Brain microvascular endothelial cell (primary cell): ENCODE results near the gene POLR3C.
A peak's percentile ranks its signal among the peaks of the same experiment; 100 is the strongest.

Source experiments
- DNase-seq: peaks from one replicate; pipeline ENCODE4 v3.0.0-alpha.2; 2020
- H3K27ac ChIP-seq: fragments of 250-450 bp; sonication (Bioruptor Pico); 2 replicates; pipeline ENCODE4 v1.5.1; 2020; ENCODE audit warnings: mild to moderate bottlenecking, moderate library complexity
- H3K27me3 ChIP-seq: fragments of 250-450 bp; sonication (Bioruptor Pico); replicated peaks from 2 replicates; pipeline ENCODE4 v1.5.1; 2020; ENCODE audit warnings: mild to moderate bottlenecking
- H3K36me3 ChIP-seq: fragments of 250-450 bp; sonication (Bioruptor Pico); replicated peaks from 2 replicates; pipeline ENCODE4 v1.5.1; 2020; ENCODE audit warnings: mild to moderate bottlenecking
- H3K4me3 ChIP-seq: 2 replicates; pipeline ENCODE4 v1.5.1; 2011; ENCODE audit warnings: low read depth, mild to moderate bottlenecking, control low read depth, low read length, moderate library complexity
- in situ Hi-C: cut with HindIII; loops from 2 replicates; pipeline ENCODE4 v1.10.0; 2017; ENCODE audit warnings: low sequenced_read_pairs, low pct_ligation_motif_present
- TF ChIP-seq, protein P1 (sequence below): IDR thresholded peaks from 2 replicates; pipeline ENCODE4 v1.5.1; 2011; ENCODE audit warnings: low read depth, mild to moderate bottlenecking, moderate library complexity, low read length, control low read depth, inconsistent platforms; ENCODE audit errors: missing control alignments

The POLR3C gene

DNA sequence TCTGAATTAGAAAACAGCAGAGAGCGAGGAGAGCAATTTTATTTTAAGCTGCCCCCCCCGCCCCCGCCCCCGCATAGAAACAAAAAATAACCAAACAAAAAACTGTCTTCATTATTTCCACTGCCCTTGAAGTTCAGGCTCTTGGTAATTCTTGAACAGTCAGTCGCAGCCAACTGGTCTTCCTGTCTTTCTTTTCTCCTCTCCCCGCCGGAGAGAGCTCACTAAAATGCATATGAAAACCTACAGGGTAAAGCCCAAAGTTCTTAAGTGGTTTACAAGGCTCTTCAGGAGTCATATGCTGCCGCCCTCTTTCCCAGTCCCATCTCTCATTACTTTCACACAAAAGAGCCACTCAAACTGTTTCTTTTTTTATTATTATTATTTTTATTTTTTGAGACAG, 62.8 kb downstream of the POLR3C start:
- Histone ChIP-seq H3K27me3 (no peaks in the 10 kb centered on the region), H3K4me3 (no peak overlapping the region), H3K27ac (no peak overlapping the region), H3K36me3 (no peaks in the 10 kb centered on the region)
- no peak for DNase-seq
- TF ChIP-seq, protein P1, sequence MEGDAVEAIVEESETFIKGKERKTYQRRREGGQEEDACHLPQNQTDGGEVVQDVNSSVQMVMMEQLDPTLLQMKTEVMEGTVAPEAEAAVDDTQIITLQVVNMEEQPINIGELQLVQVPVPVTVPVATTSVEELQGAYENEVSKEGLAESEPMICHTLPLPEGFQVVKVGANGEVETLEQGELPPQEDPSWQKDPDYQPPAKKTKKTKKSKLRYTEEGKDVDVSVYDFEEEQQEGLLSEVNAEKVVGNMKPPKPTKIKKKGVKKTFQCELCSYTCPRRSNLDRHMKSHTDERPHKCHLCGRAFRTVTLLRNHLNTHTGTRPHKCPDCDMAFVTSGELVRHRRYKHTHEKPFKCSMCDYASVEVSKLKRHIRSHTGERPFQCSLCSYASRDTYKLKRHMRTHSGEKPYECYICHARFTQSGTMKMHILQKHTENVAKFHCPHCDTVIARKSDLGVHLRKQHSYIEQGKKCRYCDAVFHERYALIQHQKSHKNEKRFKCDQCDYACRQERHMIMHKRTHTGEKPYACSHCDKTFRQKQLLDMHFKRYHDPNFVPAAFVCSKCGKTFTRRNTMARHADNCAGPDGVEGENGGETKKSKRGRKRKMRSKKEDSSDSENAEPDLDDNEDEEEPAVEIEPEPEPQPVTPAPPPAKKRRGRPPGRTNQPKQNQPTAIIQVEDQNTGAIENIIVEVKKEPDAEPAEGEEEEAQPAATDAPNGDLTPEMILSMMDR: no peak
- in situ Hi-C loops: no loop called here

DNA sequence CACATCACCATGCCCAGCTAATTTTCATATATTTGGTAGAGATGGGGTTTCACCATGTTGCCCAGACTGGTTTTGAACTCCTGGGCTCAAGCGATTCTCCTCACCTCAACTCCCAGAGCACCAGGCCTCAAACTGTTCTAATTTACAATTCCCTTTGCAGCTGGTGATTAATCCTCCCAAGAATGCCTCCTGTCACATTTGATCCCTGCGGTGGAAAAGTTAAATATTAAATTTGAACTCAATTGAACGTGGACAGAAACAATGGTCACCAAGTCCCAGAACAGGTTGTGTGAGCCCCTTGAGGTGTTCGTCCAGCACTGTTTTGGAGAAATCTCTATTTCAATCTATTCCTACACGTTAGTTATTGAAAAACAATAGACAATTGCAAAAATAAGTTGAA, 63.6 kb downstream of the POLR3C start:
- Histone ChIP-seq H3K27ac (no peak overlapping the region), H3K36me3 (no peaks in the 10 kb centered on the region), H3K27me3 (no peaks in the 10 kb centered on the region), H3K4me3 (no peak overlapping the region)
- TF ChIP-seq, protein P1: no peak
- in situ Hi-C loops: no loop called here
- no peak for DNase-seq

DNA sequence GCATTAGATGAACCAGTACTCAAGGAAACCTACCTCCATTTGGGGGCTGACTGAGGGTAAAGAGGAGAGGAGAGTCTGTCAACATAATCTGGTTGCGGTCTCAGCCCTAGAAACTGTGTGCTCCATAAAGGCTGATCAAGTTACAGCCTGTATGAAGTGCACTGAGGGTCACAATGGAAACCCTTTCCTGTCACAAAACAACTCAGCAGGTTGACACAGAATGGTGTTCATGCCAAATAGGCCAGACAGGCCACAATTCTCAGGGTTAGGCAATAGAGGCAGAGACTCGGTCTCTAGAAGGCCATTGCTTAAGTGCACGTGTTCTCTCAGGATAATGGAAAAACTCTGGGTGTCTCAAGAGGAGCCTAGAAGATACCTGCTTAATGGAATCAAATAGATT, 65.7 kb downstream of the POLR3C start:
- TF ChIP-seq, protein P1: no peak
- H3K27me3 ChIP-seq: no peaks in the 10 kb centered on the region
- in situ Hi-C loops: no loop called here
- DNase-seq: no peak
- no peak overlapping the region for H3K4me3 ChIP-seq
- no peak overlapping the region for H3K27ac ChIP-seq
- H3K36me3 ChIP-seq: no peaks in the 10 kb centered on the region

DNA sequence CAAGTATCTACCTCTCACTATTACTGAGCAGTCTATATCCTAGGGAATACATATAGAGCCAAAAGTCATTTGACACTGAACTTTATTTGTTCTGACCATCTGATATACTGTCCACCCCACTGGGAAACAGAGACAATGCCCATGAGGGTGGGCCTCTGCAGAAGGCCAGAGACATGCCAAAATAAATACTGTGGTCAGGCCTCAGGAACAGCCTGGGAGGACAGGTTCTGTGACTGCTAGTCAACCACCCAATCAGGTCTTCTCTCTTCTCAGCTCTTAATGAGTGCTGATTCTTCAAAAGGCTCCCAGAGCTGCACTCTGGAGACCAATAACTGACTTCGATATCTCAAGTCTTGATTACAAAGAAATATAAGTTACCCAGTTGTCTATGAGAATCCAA, 67.1 kb downstream of the POLR3C start:
- Histone ChIP-seq H3K27me3 (no peaks in the 10 kb centered on the region), H3K27ac (peak overlapping the region; percentile 23), H3K36me3 (no peaks in the 10 kb centered on the region), H3K4me3 (no peak overlapping the region)
- in situ Hi-C loops: no loop called here
- DNase-seq: peak; percentile 42
- TF ChIP-seq, protein P1: no peak

- DNase-seq: peak; percentile 98
- Histone ChIP-seq H3K27me3 (no peaks in the 10 kb centered on the region), H3K36me3 (no peaks in the 10 kb centered on the region), H3K27ac (peak overlapping the region; percentile 76), H3K4me3 (no peak overlapping the region)
- TF ChIP-seq, protein P1: peak; percentile 94
- in situ Hi-C loops: no loop called here
These were observed 67.8 kb downstream of the POLR3C start for GRCh38 chr1:145891587-145892485.

GRCh38 chr1:145892486-145893087, 68.6 kb downstream of the POLR3C start:
- H3K27me3 ChIP-seq: no peaks in the 10 kb centered on the region
- H3K4me3 ChIP-seq: no peak overlapping the region
- H3K36me3 ChIP-seq: no peaks in the 10 kb centered on the region
- peak overlapping the region; percentile 76 for H3K27ac ChIP-seq
- in situ Hi-C loops: no loop called here
- DNase-seq: no peak
- TF ChIP-seq, protein P1: no peak
